Measurements from ENCODE around the gene MRFAP1. TPM values are rescaled to one million over a fixed set of nuclear protein-coding genes. Genes with fewer than 3 reads are reported as not detected.
A peak's percentile ranks its signal among the peaks of the same experiment; 100 is the strongest.

Gene MRFAP1
- total RNA-seq, 1 experiment from 2014 or later, result 212 TPM

DNA sequence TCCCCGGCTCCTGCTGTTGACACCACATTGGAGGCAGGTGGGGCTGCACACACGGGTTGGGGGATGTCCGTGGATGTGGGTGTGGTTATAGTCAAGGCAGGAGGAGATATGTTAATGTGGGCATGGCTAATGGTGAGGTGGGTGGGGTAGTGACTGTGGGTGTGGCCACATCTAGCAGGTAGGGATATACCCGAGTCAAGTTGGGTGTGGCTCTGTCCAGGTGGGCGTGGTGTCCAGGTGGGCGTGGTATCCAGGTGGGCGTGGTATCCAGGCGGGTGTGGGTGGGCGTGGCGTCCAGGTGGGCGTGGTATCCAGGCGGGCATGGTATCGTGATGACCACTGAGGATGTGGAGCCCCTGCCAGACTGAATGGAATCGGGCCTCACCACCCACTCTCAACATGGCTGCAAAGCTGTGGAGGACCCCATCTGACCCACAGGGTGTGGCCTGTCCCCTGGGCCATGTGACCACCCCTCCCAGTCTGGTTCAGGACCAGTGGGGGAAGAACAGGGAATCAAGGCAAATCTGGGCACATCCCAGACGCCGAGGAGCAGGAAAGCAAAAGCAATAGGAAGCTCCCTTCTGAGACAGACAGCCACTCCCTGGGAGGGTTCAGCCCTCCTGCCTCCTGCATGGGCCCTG is 44.5 kb upstream of the MRFAP1 start:
- peak; percentile 70 for ATAC-seq
- H3K27ac ChIP-seq (ENCODE audit: low read length), result no peak overlapping the region
- no peaks in the 10 kb centered on the region for H3K4me1 ChIP-seq (ENCODE audit: control insufficient read depth, insufficient read depth, low read length)
- ChIA-PET POLR2A (no interaction called here), CTCF (no interaction called here)
- in situ Hi-C loops (cut with HindIII; ENCODE audit: low pct_unique_long_range_greater_than_20kb, low sequenced_read_pairs) (no loop called here), intact Hi-C loops (cut with micrococcal nuclease; ENCODE audit: unreplicated experiment) (no loop called here)
- H3K27me3 ChIP-seq (ENCODE audit: control insufficient read depth, insufficient read depth, low read length), result no peaks in the 10 kb centered on the region
- H3K36me3 ChIP-seq (ENCODE audit: control insufficient read depth, insufficient read depth, low read length), result no peaks in the 10 kb centered on the region
- no peak for TF ChIP-seq POLR2AphosphoS5 (IDR thresholded peaks at IDR 0.05; ENCODE audit: low read depth, low read length)
- TF ChIP-seq, protein P1, sequence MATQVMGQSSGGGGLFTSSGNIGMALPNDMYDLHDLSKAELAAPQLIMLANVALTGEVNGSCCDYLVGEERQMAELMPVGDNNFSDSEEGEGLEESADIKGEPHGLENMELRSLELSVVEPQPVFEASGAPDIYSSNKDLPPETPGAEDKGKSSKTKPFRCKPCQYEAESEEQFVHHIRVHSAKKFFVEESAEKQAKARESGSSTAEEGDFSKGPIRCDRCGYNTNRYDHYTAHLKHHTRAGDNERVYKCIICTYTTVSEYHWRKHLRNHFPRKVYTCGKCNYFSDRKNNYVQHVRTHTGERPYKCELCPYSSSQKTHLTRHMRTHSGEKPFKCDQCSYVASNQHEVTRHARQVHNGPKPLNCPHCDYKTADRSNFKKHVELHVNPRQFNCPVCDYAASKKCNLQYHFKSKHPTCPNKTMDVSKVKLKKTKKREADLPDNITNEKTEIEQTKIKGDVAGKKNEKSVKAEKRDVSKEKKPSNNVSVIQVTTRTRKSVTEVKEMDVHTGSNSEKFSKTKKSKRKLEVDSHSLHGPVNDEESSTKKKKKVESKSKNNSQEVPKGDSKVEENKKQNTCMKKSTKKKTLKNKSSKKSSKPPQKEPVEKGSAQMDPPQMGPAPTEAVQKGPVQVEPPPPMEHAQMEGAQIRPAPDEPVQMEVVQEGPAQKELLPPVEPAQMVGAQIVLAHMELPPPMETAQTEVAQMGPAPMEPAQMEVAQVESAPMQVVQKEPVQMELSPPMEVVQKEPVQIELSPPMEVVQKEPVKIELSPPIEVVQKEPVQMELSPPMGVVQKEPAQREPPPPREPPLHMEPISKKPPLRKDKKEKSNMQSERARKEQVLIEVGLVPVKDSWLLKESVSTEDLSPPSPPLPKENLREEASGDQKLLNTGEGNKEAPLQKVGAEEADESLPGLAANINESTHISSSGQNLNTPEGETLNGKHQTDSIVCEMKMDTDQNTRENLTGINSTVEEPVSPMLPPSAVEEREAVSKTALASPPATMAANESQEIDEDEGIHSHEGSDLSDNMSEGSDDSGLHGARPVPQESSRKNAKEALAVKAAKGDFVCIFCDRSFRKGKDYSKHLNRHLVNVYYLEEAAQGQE (IDR thresholded peaks at IDR 0.05; ENCODE audit: insufficient read depth in 1 of 2, low read depth in 2 of 2, low read length in 1 of 2), result no peak
- no peak overlapping the region for H3K4me3 ChIP-seq (ENCODE audit: low read depth in 2 of 2, low read length in 2 of 2)
- no peak for DNase-seq (ENCODE audit: low read depth, low spot score)
- no TSS peak for BruUV-seq (replicated peaks)
- H3K9me3 ChIP-seq (ENCODE audit: control insufficient read depth, insufficient read depth, low read depth, low read length), result no peaks in the 10 kb centered on the region

DNA sequence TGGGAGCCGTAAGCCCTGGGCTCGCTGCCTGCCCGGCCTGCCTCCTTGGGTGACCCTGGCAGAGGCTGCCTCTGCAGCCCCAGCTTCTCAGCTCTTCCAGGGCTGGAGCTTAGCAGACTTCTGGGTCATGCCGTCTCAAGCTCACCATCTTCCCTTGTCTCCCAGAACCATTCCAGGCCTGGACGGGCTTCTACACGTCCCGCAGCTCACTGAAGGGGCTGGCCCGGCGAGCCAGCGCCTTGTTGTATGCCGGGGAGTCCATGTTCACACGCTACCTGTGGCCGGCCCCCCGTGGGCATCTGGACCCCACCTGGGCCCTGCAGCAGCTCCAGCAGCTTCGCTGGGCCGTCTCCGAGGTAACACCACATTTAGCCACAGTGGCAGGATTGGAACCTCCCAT is 43.5 kb upstream of the MRFAP1 start:
- POLR2A ChIA-PET, result no interaction called here
- Histone ChIP-seq H3K36me3 (ENCODE audit: control insufficient read depth, insufficient read depth, low read length) (no peaks in the 10 kb centered on the region), H3K4me3 (ENCODE audit: low read depth in 2 of 2, low read length in 2 of 2) (no peak overlapping the region), H3K27ac (ENCODE audit: low read length) (no peak overlapping the region), H3K4me1 (ENCODE audit: control insufficient read depth, insufficient read depth, low read length) (no peaks in the 10 kb centered on the region), H3K9me3 (ENCODE audit: control insufficient read depth, insufficient read depth, low read depth, low read length) (no peaks in the 10 kb centered on the region), H3K27me3 (ENCODE audit: control insufficient read depth, insufficient read depth, low read length) (no peaks in the 10 kb centered on the region)
- intact Hi-C loops (cut with micrococcal nuclease; ENCODE audit: unreplicated experiment), result no loop called here
- no peak for DNase-seq (ENCODE audit: low read depth, low spot score)
- no TSS peak for BruUV-seq (replicated peaks)
- TF ChIP-seq SIN3A (IDR thresholded peaks at IDR 0.05; ENCODE audit: borderline replicate concordance, insufficient read depth, low read depth, low read length) (no peak), POLR2AphosphoS5 (IDR thresholded peaks at IDR 0.05; ENCODE audit: low read depth, low read length) (no peak), TCF7L2 (IDR thresholded peaks at IDR 0.05; ENCODE audit: low read depth, low read length) (no peak)
- TF ChIP-seq, protein P1 (IDR thresholded peaks at IDR 0.05; ENCODE audit: insufficient read depth in 1 of 2, low read depth in 2 of 2, low read length in 1 of 2), result no peak
- TF ChIP-seq, protein P2, sequence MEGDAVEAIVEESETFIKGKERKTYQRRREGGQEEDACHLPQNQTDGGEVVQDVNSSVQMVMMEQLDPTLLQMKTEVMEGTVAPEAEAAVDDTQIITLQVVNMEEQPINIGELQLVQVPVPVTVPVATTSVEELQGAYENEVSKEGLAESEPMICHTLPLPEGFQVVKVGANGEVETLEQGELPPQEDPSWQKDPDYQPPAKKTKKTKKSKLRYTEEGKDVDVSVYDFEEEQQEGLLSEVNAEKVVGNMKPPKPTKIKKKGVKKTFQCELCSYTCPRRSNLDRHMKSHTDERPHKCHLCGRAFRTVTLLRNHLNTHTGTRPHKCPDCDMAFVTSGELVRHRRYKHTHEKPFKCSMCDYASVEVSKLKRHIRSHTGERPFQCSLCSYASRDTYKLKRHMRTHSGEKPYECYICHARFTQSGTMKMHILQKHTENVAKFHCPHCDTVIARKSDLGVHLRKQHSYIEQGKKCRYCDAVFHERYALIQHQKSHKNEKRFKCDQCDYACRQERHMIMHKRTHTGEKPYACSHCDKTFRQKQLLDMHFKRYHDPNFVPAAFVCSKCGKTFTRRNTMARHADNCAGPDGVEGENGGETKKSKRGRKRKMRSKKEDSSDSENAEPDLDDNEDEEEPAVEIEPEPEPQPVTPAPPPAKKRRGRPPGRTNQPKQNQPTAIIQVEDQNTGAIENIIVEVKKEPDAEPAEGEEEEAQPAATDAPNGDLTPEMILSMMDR (IDR thresholded peaks at IDR 0.05), result no peak
- in situ Hi-C loops (cut with HindIII; ENCODE audit: low pct_unique_long_range_greater_than_20kb, low sequenced_read_pairs), result no loop called here
- CTCF ChIA-PET, result no interaction called here
- peak; percentile 17; the same call in 1 of the 2 replicates for ATAC-seq
